HG03159 (cell line): Measurements from ENCODE around the gene EHBP1.
"Not testable (repeated sequence)": the region's sequence is repeated elsewhere in the genome, so short reads cannot be mapped to it uniquely, and the experiment has no call there.

Source experiments
- ATAC-seq: cut with Tn5 transposase; IDR thresholded peaks from one replicate; pipeline ENCODE4 v1.9.1; 2021; ENCODE audit warnings: mild to moderate bottlenecking, moderate library complexity; ENCODE audit not compliant: unreplicated experiment

EHBP1 gene

GRCh38 chr2:62732262-62732777 is 26.8 kb downstream of the EHBP1 start:
- no peak for ATAC-seq

- ATAC-seq = no peak
Observed at GRCh38 chr2:62733546-62733945, 28.0 kb downstream of the EHBP1 start.

- ATAC-seq = no peak
Observed at GRCh38 chr2:62736899-62737559, 31.5 kb downstream of the EHBP1 start.

GRCh38 chr2:62738981-62739936 is 33.7 kb downstream of the EHBP1 start:
- ATAC-seq = no peak

- no peak for ATAC-seq
Observed at GRCh38 chr2:62740221-62740620, 34.7 kb downstream of the EHBP1 start.

GRCh38 chr2:62741127-62741526 is 35.6 kb downstream of the EHBP1 start:
- no peak for ATAC-seq

- ATAC-seq = no peak
Observed at GRCh38 chr2:62741954-62742722, 36.6 kb downstream of the EHBP1 start.

GRCh38 chr2:62743506-62743905 is 38.0 kb downstream of the EHBP1 start:
- ATAC-seq = no peak

GRCh38 chr2:62744603-62745002 is 39.1 kb downstream of the EHBP1 start:
- no peak for ATAC-seq

- no peak for ATAC-seq
Observed at GRCh38 chr2:62745891-62746481, 40.5 kb downstream of the EHBP1 start.

GRCh38 chr2:62747169-62747568 is 41.7 kb downstream of the EHBP1 start:
- ATAC-seq = no peak

- ATAC-seq = no peak
Observed at GRCh38 chr2:62747876-62748275, 42.4 kb downstream of the EHBP1 start.

GRCh38 chr2:62749111-62749510 is 43.6 kb downstream of the EHBP1 start:
- not testable (repeated sequence) for ATAC-seq

GRCh38 chr2:62757029-62757428 is 51.5 kb downstream of the EHBP1 start:
- no peak for ATAC-seq

- no peak for ATAC-seq
Observed at GRCh38 chr2:62760026-62760425, 54.5 kb downstream of the EHBP1 start.

GRCh38 chr2:62760555-62760954 is 55.0 kb downstream of the EHBP1 start:
- ATAC-seq = no peak

- ATAC-seq = no peak
Observed at GRCh38 chr2:62765619-62766376, 60.3 kb downstream of the EHBP1 start.

GRCh38 chr2:62768615-62769014 is 63.1 kb downstream of the EHBP1 start:
- ATAC-seq = no peak

GRCh38 chr2:62770629-62771028 is 65.1 kb downstream of the EHBP1 start:
- ATAC-seq = no peak
